DND-41 (cell line): Measurements from ENCODE around the gene MYO3A.

Source experiments
- ATAC-seq: fragments of 200-7000 bp; cut with Tn5 transposase; 3 replicates; pipeline ENCODE4 v1.9.1; 2021; ENCODE audit warnings: low read depth; ENCODE audit not compliant: insufficient read depth
- DNase-seq: peaks from one replicate; pipeline ENCODE4 v3.0.0-alpha.2; 2020
- H2AFZ ChIP-seq: 2 replicates; pipeline ENCODE4 v1.6.0; 2012; ENCODE audit warnings: low read depth, low read length
- H3K27ac ChIP-seq: 2 replicates; pipeline ENCODE4 v1.5.1; 2012; ENCODE audit warnings: low read length, inconsistent platforms
- H3K27me3 ChIP-seq: fragments of 200-600 bp; sonication (generic); 2 replicates; pipeline ENCODE4 v1.6.0; 2012; ENCODE audit warnings: low read length, mild to moderate bottlenecking, inconsistent platforms; ENCODE audit not compliant: insufficient read depth, poor library complexity
- H3K36me3 ChIP-seq: 2 replicates; pipeline ENCODE4 v1.5.1; 2012; ENCODE audit warnings: low read length, inconsistent platforms; ENCODE audit not compliant: insufficient read depth
- H3K4me1 ChIP-seq: 2 replicates; pipeline ENCODE4 v1.5.1; 2012; ENCODE audit warnings: mild to moderate bottlenecking, low read length; ENCODE audit not compliant: insufficient read depth
- H3K4me2 ChIP-seq: 2 replicates; pipeline ENCODE4 v1.6.0; 2012; ENCODE audit warnings: mild to moderate bottlenecking, moderate library complexity, low read length, inconsistent platforms; ENCODE audit not compliant: insufficient read depth
- H3K4me3 ChIP-seq, 2 experiments: fragments of 200-600 bp in 1 of 2; shearing (Covaris generic) in 1 of 2; 2 replicates each; pipeline ENCODE4 v1.5.1; 2012 to 2016; ENCODE audit warnings: inconsistent platforms in 2 of 2, low read length in 2 of 2, mild to moderate bottlenecking in 2 of 2, low read depth in 1 of 2, moderate library complexity in 1 of 2
- H3K79me2 ChIP-seq: 2 replicates; pipeline ENCODE4 v1.6.0; 2012; ENCODE audit warnings: low read length, inconsistent platforms; ENCODE audit not compliant: insufficient read depth
- H3K9ac ChIP-seq: 2 replicates; pipeline ENCODE4 v1.6.0; 2012; ENCODE audit warnings: low read depth, mild to moderate bottlenecking, inconsistent platforms, low read length, moderate library complexity
- H3K9me3 ChIP-seq: 2 replicates; pipeline ENCODE4 v1.5.1; 2012; ENCODE audit warnings: low read length, moderate library complexity, mild to moderate bottlenecking, inconsistent platforms; ENCODE audit not compliant: insufficient read depth, severe bottlenecking
- H4K20me1 ChIP-seq: 2 replicates; pipeline ENCODE4 v1.6.0; 2012; ENCODE audit warnings: low read length; ENCODE audit not compliant: insufficient read depth
- CTCF ChIP-seq: IDR thresholded peaks from 2 replicates; pipeline ENCODE4 v1.5.1; 2012; ENCODE audit warnings: borderline replicate concordance, low read length, moderate library complexity, mild to moderate bottlenecking; ENCODE audit not compliant: poor library complexity, severe bottlenecking; ENCODE audit errors: extremely low read depth
- EZH2 ChIP-seq: IDR thresholded peaks from 3 replicates; pipeline ENCODE4 v1.6.1; 2012; ENCODE audit warnings: borderline replicate concordance, low read depth, mild to moderate bottlenecking, moderate library complexity, low read length, inconsistent platforms; ENCODE audit not compliant: severe bottlenecking

The MYO3A gene

GRCh38 chr10:26048756-26049155, 114.7 kb downstream of the MYO3A start:
- H3K4me1 ChIP-seq: no peaks in the 10 kb centered on the region
- TF ChIP-seq CTCF (no peak), EZH2 (no peak)

GRCh38 chr10:26052326-26052725, 118.3 kb downstream of the MYO3A start:
- no peaks in the 10 kb centered on the region for H3K36me3 ChIP-seq
- H3K4me1 ChIP-seq: no peaks in the 10 kb centered on the region
- no peaks in the 10 kb centered on the region for H3K9me3 ChIP-seq
- no peaks in the 10 kb centered on the region for H3K79me2 ChIP-seq
- DNase-seq (no peak), ATAC-seq (no peak)
- no peaks in the 10 kb centered on the region for H3K27me3 ChIP-seq
- no peaks in the 10 kb centered on the region for H4K20me1 ChIP-seq
- TF ChIP-seq EZH2 (no peak), CTCF (no peak)
- H3K4me2 ChIP-seq: no peak overlapping the region
- no peak overlapping the region for H3K27ac ChIP-seq
- H3K9ac ChIP-seq: no peak overlapping the region
- no peak overlapping the region for H2AFZ ChIP-seq
- H3K4me3 ChIP-seq: no peak overlapping the region

More at GRCh38 chr10:26048756-26049155, 114.7 kb downstream of the MYO3A start:
- Histone ChIP-seq H3K9me3 (no peaks in the 10 kb centered on the region), H2AFZ (no peak overlapping the region), H3K9ac (no peak overlapping the region), H4K20me1 (no peaks in the 10 kb centered on the region), H3K4me2 (no peak overlapping the region), H3K27me3 (no peaks in the 10 kb centered on the region), H3K36me3 (no peaks in the 10 kb centered on the region), H3K4me3 (no peak overlapping the region), H3K79me2 (no peaks in the 10 kb centered on the region), H3K27ac (no peak overlapping the region)
- DNase-seq: no peak
- ATAC-seq: no peak

GRCh38 chr10:26057466-26057865, 123.4 kb downstream of the MYO3A start:
- TF ChIP-seq CTCF (no peak), EZH2 (no peak)
- no peaks in the 10 kb centered on the region for H3K4me1 ChIP-seq
- no peak overlapping the region for H3K27ac ChIP-seq
- H3K27me3 ChIP-seq: peaks cover 4% of the 10 kb centered on the region
- no peak overlapping the region for H2AFZ ChIP-seq
- no peaks in the 10 kb centered on the region for H3K9me3 ChIP-seq
- H3K4me2 ChIP-seq: no peak overlapping the region
- H4K20me1 ChIP-seq: no peaks in the 10 kb centered on the region
- no peaks in the 10 kb centered on the region for H3K36me3 ChIP-seq
- DNase-seq (no peak), ATAC-seq (no peak)
- no peak overlapping the region for H3K4me3 ChIP-seq
- no peak overlapping the region for H3K9ac ChIP-seq
- no peaks in the 10 kb centered on the region for H3K79me2 ChIP-seq

- Histone ChIP-seq H3K27ac (no peak overlapping the region), H3K4me2 (no peak overlapping the region), H3K9me3 (no peaks in the 10 kb centered on the region), H3K4me3 (no peak overlapping the region), H3K9ac (no peak overlapping the region), H3K36me3 (no peaks in the 10 kb centered on the region), H2AFZ (no peak overlapping the region), H3K27me3 (no peaks in the 10 kb centered on the region), H3K4me1 (no peaks in the 10 kb centered on the region), H4K20me1 (no peaks in the 10 kb centered on the region), H3K79me2 (no peaks in the 10 kb centered on the region)
- no peak for DNase-seq
- no peak for ATAC-seq
- TF ChIP-seq EZH2 (no peak), CTCF (no peak)
Measured at GRCh38 chr10:26064106-26064505, 130.1 kb downstream of the MYO3A start.
